Heart right ventricle (tissue), 16 donors: Measurements from ENCODE around the gene MTA1. TPM values are rescaled to one million over a fixed set of nuclear protein-coding genes. Genes with fewer than 3 reads are reported as not detected.

Experiments
- ATAC-seq, 8 donors: fragments of 200-7000 bp; cut with Tn5 transposase; one replicate each; pipeline ENCODE4 v1.9.1; 2020; ENCODE audit warnings: mild to moderate bottlenecking in 8 of 8, moderate library complexity in 8 of 8, moderate number of reproducible peaks in 1 of 8
- DNase-seq, 2 donors: peaks; one replicate each; pipeline ENCODE4 v3.0.0-alpha.2; 2020
- H3K27ac ChIP-seq, 10 donors: fragments of 200-600 bp; sonication (generic) in 2 of 10; one replicate each; pipeline versions ENCODE4 v1.5.0 to v1.8.0; 2020 to 2022; ENCODE audit warnings: mild to moderate bottlenecking in 3 of 10
- H3K27me3 ChIP-seq, 7 donors: fragments of 200-600 bp; one replicate each; pipeline ENCODE4 v1.8.0; 2021 to 2022; ENCODE audit warnings: mild to moderate bottlenecking in 2 of 7
- H3K36me3 ChIP-seq, 9 donors: fragments of 200-600 bp; sonication (generic) in 1 of 9; one replicate each; pipeline versions ENCODE4 v1.5.0 to v1.8.0; 2020 to 2022; ENCODE audit warnings: mild to moderate bottlenecking in 2 of 9
- H3K4me1 ChIP-seq, 9 donors: fragments of 200-600 bp; sonication (generic) in 1 of 9; one replicate each; pipeline versions ENCODE4 v1.5.0 to v1.8.0; 2020 to 2022; ENCODE audit warnings: mild to moderate bottlenecking in 4 of 9
- H3K4me3 ChIP-seq, 10 donors: fragments of 200-600 bp; sonication (generic) in 2 of 10; one replicate each; pipeline versions ENCODE4 v1.5.0 to v1.8.0; 2020 to 2022; ENCODE audit warnings: mild to moderate bottlenecking in 7 of 10, moderate library complexity in 2 of 10
- H3K9me3 ChIP-seq, 11 donors: fragments of 200-600 bp in 10 of 11; sonication (generic) in 2 of 11; one replicate each; pipeline versions ENCODE4 v1.5.0 to v1.8.0; 2013 to 2022; ENCODE audit warnings: mild to moderate bottlenecking in 2 of 11, control low read depth in 1 of 11, moderate library complexity in 1 of 11
- WGBS, 2 donors: extraction: QIAGEN DNeasy Blood & Tissue Kit; methylation state at CpG; one replicate each; pipeline ENCODE4 v1.1.7; 2013; ENCODE audit warnings: inconsistent platforms in 1 of 2; 5-methylcytosine and 5-hydroxymethylcytosine counted together
- intact Hi-C, 10 donors: fragments of 100-400 bp; cut with DNase I; formaldehyde crosslinking; loops; one replicate each; pipeline versions ENCODE4 v1.11.1 to v1.14.2; 2022
- polyA plus RNA-seq, 2 donors: library from polyadenylated mRNA; stranded (reverse); fragments of 200-250 nt; gene quantifications; one replicate each; pipeline ENCODE4 v1.2.3, GENCODE V29; 2013
- total RNA-seq, 10 donors: library from RNA; stranded (reverse); fragmentation: NEBNext Ultra II Directional in 3 of 10; extraction: Animal tissue kit (Norgen Biotek cat#: 25700) in 3 of 10; gene quantifications; one replicate each; pipeline versions ENCODE4 v1.2.1 to v1.2.4, GENCODE V29; 2021 to 2023
- TF ChIP-seq, protein P1 (sequence below), 9 donors: fragments of 200-600 bp; sonication (generic) in 2 of 9; IDR thresholded peaks; one replicate each; pipeline versions ENCODE4 v1.5.0 to v1.8.0; 2021 to 2022; ENCODE audit warnings: antibody characterized with exemption in 9 of 9, mild to moderate bottlenecking in 5 of 9, moderate library complexity in 1 of 9
- donor health status: Arrhythmogenic right ventricular cardiomyopathy.
- donor health status: ischemic (EF 13 %, LVEDD 7.1; RV severe dilation, severe dysfunction).
- donor health status: healthy with polysubstance abuse.
- donor health status: DM: no; HTN: yes; CAD: no.
- donor health status: DM: no; HTN: no; CAD: no.
- donor health status: ischemic (EF 25% LVEDD 6.9; RV normal size, moderate dysfunction).
- donor health status: ischemic (EF 25% LVEDD 5.7; RV mildly dilated, moderate dysfunction).
- donor health status: healthy.
- donor health status: DM: yes; HTN: yes; CAD: no.
- donor health status: Ischemic cardiomyopathy.
- donor health status: ischemic (EF 35%, LVEDD 5.7; RV mildly dilated, moderate dysfunction).
- donor health status: nonischemic (EF 11% LVEDD 7.7; RV severe dilation, severe dysfunction).
- donor health status: DM: yes; HTN: yes; CAD: no.
- donor health status: PGD.
- donor health status: ischemic (EF 29% LVEDD 5.4; RV normal size, mild dysfunction).
- donor health status: nonischemic (EF 23%, LVEDD 6.1; RV moderate dilation, normal function).

Gene MTA1
- total and polyA plus RNA-seq, 12 donors, result 94.4 to 250 (median 133) TPM

DNA sequence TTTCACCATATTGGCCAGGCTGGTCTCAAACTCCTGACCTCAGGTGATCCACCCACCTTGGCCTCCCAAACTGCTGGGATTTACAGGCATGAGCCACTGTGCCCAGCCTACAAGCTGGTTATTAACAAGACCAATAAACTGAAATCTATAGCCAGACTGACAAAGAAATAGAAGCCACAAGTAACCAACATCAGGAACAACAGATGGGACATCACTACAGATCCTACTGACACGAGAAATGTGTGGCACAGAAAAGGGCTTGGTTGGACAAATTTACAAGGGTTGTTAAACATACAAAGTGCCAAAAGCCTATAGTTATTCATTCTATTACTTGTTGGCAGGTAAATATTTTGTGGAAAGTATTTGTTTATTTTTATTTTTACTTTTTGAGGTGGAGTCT lies 11.6 kb downstream of the MTA1 start:
- TF ChIP-seq, protein P1, sequence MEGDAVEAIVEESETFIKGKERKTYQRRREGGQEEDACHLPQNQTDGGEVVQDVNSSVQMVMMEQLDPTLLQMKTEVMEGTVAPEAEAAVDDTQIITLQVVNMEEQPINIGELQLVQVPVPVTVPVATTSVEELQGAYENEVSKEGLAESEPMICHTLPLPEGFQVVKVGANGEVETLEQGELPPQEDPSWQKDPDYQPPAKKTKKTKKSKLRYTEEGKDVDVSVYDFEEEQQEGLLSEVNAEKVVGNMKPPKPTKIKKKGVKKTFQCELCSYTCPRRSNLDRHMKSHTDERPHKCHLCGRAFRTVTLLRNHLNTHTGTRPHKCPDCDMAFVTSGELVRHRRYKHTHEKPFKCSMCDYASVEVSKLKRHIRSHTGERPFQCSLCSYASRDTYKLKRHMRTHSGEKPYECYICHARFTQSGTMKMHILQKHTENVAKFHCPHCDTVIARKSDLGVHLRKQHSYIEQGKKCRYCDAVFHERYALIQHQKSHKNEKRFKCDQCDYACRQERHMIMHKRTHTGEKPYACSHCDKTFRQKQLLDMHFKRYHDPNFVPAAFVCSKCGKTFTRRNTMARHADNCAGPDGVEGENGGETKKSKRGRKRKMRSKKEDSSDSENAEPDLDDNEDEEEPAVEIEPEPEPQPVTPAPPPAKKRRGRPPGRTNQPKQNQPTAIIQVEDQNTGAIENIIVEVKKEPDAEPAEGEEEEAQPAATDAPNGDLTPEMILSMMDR (IDR thresholded peaks at IDR 0.05), result no peak
- peaks cover 0 to 32% (median 4%) of the 10 kb centered on the region in 11 donors for H3K9me3 ChIP-seq
- intact Hi-C loops, result loop anchor here in 1 of 10 donors (10.0 kb wide), 1 partner anchor 56 kb away; no protein-coding TSS in a partner anchor
- H3K4me3 ChIP-seq, result no peak overlapping the region
- peaks cover 0 to 22% (median 6%) of the 10 kb centered on the region in 9 donors for H3K36me3 ChIP-seq
- peaks cover 0 to 28% (median 10%) of the 10 kb centered on the region in 9 donors for H3K4me1 ChIP-seq
- ATAC-seq (no peak), DNase-seq (no peak)
- peak overlapping the region in 1 of 10 donors; percentile 52 for H3K27ac ChIP-seq
- no peaks in the 10 kb centered on the region for H3K27me3 ChIP-seq
- 98 to 100% methylated on average over 1 of the region's 1 CpG for WGBS, 2 donors

DNA sequence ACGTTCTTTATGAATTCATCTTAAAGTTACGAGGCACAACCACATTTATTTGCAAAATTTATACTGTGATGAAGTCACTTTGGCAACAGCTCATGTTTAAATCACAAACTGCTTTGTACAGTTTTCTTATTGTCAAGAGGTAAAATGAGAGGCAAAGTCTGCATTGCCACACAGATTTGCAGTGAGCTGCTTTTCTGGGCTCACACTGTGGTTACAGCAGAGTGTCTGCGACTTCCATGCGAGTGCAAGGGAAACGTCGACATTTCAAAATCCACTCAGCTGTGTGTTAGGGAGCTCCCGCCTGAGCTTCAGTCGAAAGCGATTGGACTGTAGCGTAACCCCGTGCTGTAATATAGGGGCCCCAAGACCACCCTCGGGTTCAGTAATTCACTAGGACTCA lies 13.0 kb downstream of the MTA1 start:
- intact Hi-C loops, result loop anchor here in 1 of 10 donors (10.0 kb wide), 1 partner anchor 58 kb away; no protein-coding TSS in a partner anchor
- peaks cover 0 to 17% (median 0%) of the 10 kb centered on the region in 9 donors for H3K36me3 ChIP-seq
- 93 to 94% methylated on average over 12 of the region's 12 CpGs for WGBS, 2 donors
- H3K27me3 ChIP-seq, result no peaks in the 10 kb centered on the region
- ATAC-seq (no peak), DNase-seq (no peak)
- H3K4me1 ChIP-seq, result peaks cover 0 to 30% (median 10%) of the 10 kb centered on the region in 9 donors
- H3K4me3 ChIP-seq, result no peak overlapping the region
- no peak overlapping the region for H3K27ac ChIP-seq
- TF ChIP-seq, protein P1 (IDR thresholded peaks at IDR 0.05), result no peak
- H3K9me3 ChIP-seq, result peaks cover 0 to 23% (median 4%) of the 10 kb centered on the region in 11 donors

GRCh38 chr14:105433161-105433605 lies 13.6 kb downstream of the MTA1 start:
- H3K9me3 ChIP-seq, result peaks cover 0 to 21% (median 4%) of the 10 kb centered on the region in 11 donors
- H3K4me1 ChIP-seq, result peaks cover 0 to 30% (median 10%) of the 10 kb centered on the region in 9 donors
- H3K27me3 ChIP-seq, result no peaks in the 10 kb centered on the region
- intact Hi-C loops, result loop anchor here in 1 of 10 donors (10.0 kb wide), 1 partner anchor 58 kb away; no protein-coding TSS in a partner anchor
- no peak overlapping the region for H3K4me3 ChIP-seq
- no peak for DNase-seq
- peak in 1 of 8 donors; percentile 18 for ATAC-seq
- WGBS, 2 donors, result 83 to 87% methylated on average over 17 of the region's 17 CpGs
- no peak overlapping the region for H3K27ac ChIP-seq
- TF ChIP-seq, protein P1 (IDR thresholded peaks at IDR 0.05), result no peak
- peaks cover 0 to 17% (median 0%) of the 10 kb centered on the region in 9 donors for H3K36me3 ChIP-seq

GRCh38 chr14:105436402-105436801 lies 16.8 kb downstream of the MTA1 start:
- no peak for DNase-seq
- ATAC-seq, result no peak
- no peaks in the 10 kb centered on the region for H3K27me3 ChIP-seq
- peaks cover 0 to 5% (median 0%) of the 10 kb centered on the region in 9 donors for H3K4me1 ChIP-seq
- intact Hi-C loops, result loop anchor here in 2 of 10 donors (5.0 to 10.0 kb wide), 2 partner anchors 62 to 309 kb away; no protein-coding TSS in a partner anchor
- H3K4me3 ChIP-seq, result no peak overlapping the region
- peaks cover 0 to 15% (median 1%) of the 10 kb centered on the region in 11 donors for H3K9me3 ChIP-seq
- 83 to 86% methylated on average over 12 of the region's 12 CpGs for WGBS, 2 donors
- TF ChIP-seq, protein P1 (IDR thresholded peaks at IDR 0.05), result no peak
- no peak overlapping the region for H3K27ac ChIP-seq
- H3K36me3 ChIP-seq, result peaks cover 0 to 38% (median 0%) of the 10 kb centered on the region in 9 donors
